ENCODE data around the gene TMEM201.
"Not testable (repeated sequence)": the region's sequence is repeated elsewhere in the genome, so short reads cannot be mapped to it uniquely, and the experiment has no call there.

The TMEM201 gene

GRCh38 chr1:9624081-9624480, 35.4 kb downstream of the TMEM201 start:
- no peak for DNase-seq

GRCh38 chr1:9625030-9625429, 36.3 kb downstream of the TMEM201 start:
- DNase-seq, result not testable (repeated sequence)

GRCh38 chr1:9626201-9626608, 37.5 kb downstream of the TMEM201 start:
- peak; percentile 42 for DNase-seq

- DNase-seq, result no peak
These were observed 40.1 kb downstream of the TMEM201 start for GRCh38 chr1:9628541-9629444.

GRCh38 chr1:9629445-9630201, 40.9 kb downstream of the TMEM201 start:
- DNase-seq, result peak; percentile 77

GRCh38 chr1:9630331-9631111, 41.8 kb downstream of the TMEM201 start:
- DNase-seq, result no peak

- DNase-seq, result no peak
These were observed 42.9 kb downstream of the TMEM201 start for GRCh38 chr1:9631613-9632012.

- DNase-seq, result peak; percentile 60
These were observed 44.8 kb downstream of the TMEM201 start for GRCh38 chr1:9633493-9633892.

GRCh38 chr1:9634582-9634981, 45.9 kb downstream of the TMEM201 start:
- no peak for DNase-seq

GRCh38 chr1:9639227-9639626, 50.5 kb downstream of the TMEM201 start:
- no peak for DNase-seq

GRCh38 chr1:9643351-9644256, 54.9 kb downstream of the TMEM201 start:
- DNase-seq, result peak; percentile 86

GRCh38 chr1:9646037-9646436, 57.3 kb downstream of the TMEM201 start:
- DNase-seq, result no peak

- DNase-seq, result no peak
These were observed 59.5 kb downstream of the TMEM201 start for GRCh38 chr1:9648171-9648570.

GRCh38 chr1:9649769-9650168, 61.1 kb downstream of the TMEM201 start:
- DNase-seq, result no peak

- no peak for DNase-seq
These were observed 62.5 kb downstream of the TMEM201 start for GRCh38 chr1:9651220-9651564.

GRCh38 chr1:9651565-9652378, 63.1 kb downstream of the TMEM201 start, which contains the start of gene PIK3CD:
Gene PIK3CD, plus strand, starts transcription at chr1:9651731. Its CDS starts 58,725 bp downstream, at chr1:9710456.
- DNase-seq, result peak; percentile 66

GRCh38 chr1:9652379-9653209, 63.9 kb downstream of the TMEM201 start:
- peak; percentile 80 for DNase-seq

GRCh38 chr1:9653210-9653490, 64.4 kb downstream of the TMEM201 start:
- DNase-seq, result no peak

GRCh38 chr1:9653491-9654050, 64.9 kb downstream of the TMEM201 start:
- peak; percentile 51 for DNase-seq

Data from suppressor macrophage treated with lipopolysaccharide for 4 hours (primary cell).